Stomach (tissue), 9 donors: Measurements from ENCODE around the gene TNFSF9. TPM values are rescaled to one million over a fixed set of nuclear protein-coding genes. Genes with fewer than 3 reads are reported as not detected.

Source experiments
- DNase-seq, 2 donors: peaks; one replicate each; pipeline versions ENCODE4 v3.0.0 to v3.0.0-alpha.2; 2013 to 2019
- H3K27ac ChIP-seq, 5 donors: fragments of 200-600 bp in 4 of 5; sonication (generic) in 4 of 5; one replicate each; pipeline ENCODE4 v1.5.1; 2013 to 2019; ENCODE audit warnings: mild to moderate bottlenecking in 1 of 5, moderate library complexity in 1 of 5
- H3K27me3 ChIP-seq, 3 donors: fragments of 200-600 bp; sonication (generic); one replicate each; pipeline ENCODE4 v1.5.1; 2017 to 2019; ENCODE audit warnings: mixed run types in 1 of 3
- H3K36me3 ChIP-seq, 4 donors: fragments of 200-600 bp; sonication (generic); 1 replicate in 3 of 4; 2 replicates in 1 of 4; pipeline ENCODE4 v1.5.1; 2016 to 2019
- H3K4me1 ChIP-seq, 4 donors: fragments of 200-600 bp; sonication (generic); one replicate each; pipeline ENCODE4 v1.5.1; 2016 to 2019
- H3K4me3 ChIP-seq, 4 donors: fragments of 200-600 bp; sonication (generic) in 3 of 4; one replicate each; pipeline ENCODE4 v1.5.1; 2016 to 2019; ENCODE audit warnings: mild to moderate bottlenecking in 1 of 4
- H3K9me3 ChIP-seq, 4 donors: fragments of 200-600 bp; sonication (generic); one replicate each; pipeline ENCODE4 v1.5.1; 2016 to 2019
- EP300 ChIP-seq: sonication (generic); formaldehyde crosslinking; IDR thresholded peaks from one replicate; pipeline ENCODE4 v1.6.1; 2017; ENCODE audit warnings: antibody characterized with exemption
- POLR2A ChIP-seq, 4 donors: fragments of 450-650 bp; IDR thresholded peaks; one replicate each; pipeline ENCODE4 v1.6.1; 2016; ENCODE audit warnings: antibody characterized with exemption in 4 of 4, control low read depth in 2 of 4, mild to moderate bottlenecking in 1 of 4, moderate library complexity in 1 of 4
- POLR2AphosphoS5 ChIP-seq, 3 donors: sonication (generic); formaldehyde crosslinking; IDR thresholded peaks; one replicate each; pipeline ENCODE4 v1.6.1; 2016; ENCODE audit warnings: antibody characterized with exemption in 3 of 3
- WGBS, 5 donors: extraction: QIAGEN DNeasy Blood & Tissue Kit in 3 of 5; methylation state at CpG; one replicate each; pipeline versions ENCODE4 v1.1.5 to v1.1.7; 2013 to 2018; 5-methylcytosine and 5-hydroxymethylcytosine counted together
- intact Hi-C: fragments of 100-400 bp; cut with DNase I; formaldehyde crosslinking; loops from one replicate; pipeline ENCODE4 v1.15.1; 2023; ENCODE audit warnings: low total_unique reads
- polyA plus RNA-seq, 3 donors: library from polyadenylated mRNA; stranded (reverse); fragments of 200-250 nt; gene quantifications; one replicate each; pipeline ENCODE4 v1.2.3, GENCODE V29; 2013
- total RNA-seq, 5 donors: library from RNA; depleted of rRNA; stranded (reverse); fragments of >200 nt; gene quantifications; one replicate each; pipeline versions ENCODE4 v1.1.0 to v1.2.3, GENCODE V29; 2014 to 2016
- TF ChIP-seq, protein P1 (sequence below), 7 experiments: fragments of 450-650 bp in 4 of 7; fragments of 200-600 bp in 3 of 7; sonication (generic) in 3 of 7; IDR thresholded peaks; one replicate each; pipeline ENCODE4 v1.5.1; 2016 to 2019; ENCODE audit warnings: antibody characterized with exemption in 7 of 7, control low read depth in 2 of 7, mild to moderate bottlenecking in 1 of 7
- donor health status: healthy with polysubstance abuse.
- donor health status: Bipolar disorder and iron deficiency.
- donor health status: healthy.

The TNFSF9 gene
- total and polyA plus RNA-seq, 8 donors = 0.85 TPM; not detected in 7

DNA sequence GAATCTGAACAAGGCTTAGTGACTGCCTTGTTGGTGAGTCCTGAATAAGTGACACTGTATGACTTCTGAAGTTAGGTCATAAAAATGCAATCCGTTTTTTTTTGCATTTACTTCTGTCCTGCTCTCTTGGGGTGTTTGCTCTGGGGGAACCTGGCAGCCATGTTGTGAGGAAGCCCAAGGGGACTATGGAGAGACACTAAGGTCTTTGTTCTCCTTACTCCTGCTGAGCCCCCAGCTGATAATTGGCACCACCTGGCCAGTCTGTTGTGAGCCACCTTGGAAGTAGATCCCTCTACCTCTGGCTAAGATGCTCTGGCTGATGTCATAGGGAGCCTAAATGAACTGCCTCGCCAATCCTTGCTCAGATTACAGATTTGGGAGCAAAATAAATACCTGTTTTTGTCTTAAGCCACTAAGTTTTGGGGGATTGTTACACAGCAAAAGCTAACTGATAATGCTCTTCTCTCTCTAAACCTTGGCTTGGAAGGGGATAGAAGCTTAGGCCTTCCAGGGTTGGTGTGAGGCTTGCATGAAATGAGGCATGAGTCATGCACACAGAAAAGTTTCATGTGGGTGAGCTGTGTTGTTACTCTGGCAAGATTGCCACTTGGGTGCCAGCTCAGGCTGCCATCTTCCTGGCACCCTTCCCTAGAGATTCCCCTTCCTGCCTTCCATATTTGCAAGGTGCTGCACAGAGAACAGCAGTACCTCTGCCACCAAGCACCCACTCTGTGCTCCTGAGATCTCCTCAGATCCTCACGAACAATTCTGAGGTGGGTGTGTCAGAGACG lies 38.8 kb upstream of the TNFSF9 start:
- Histone ChIP-seq H3K9me3 (peaks cover 0 to 12% (median 9%) of the 10 kb centered on the region in 4 donors), H3K36me3 (no peaks in the 10 kb centered on the region), H3K4me1 (no peaks in the 10 kb centered on the region), H3K27me3 (peaks cover 0 to 8% (median 0%) of the 10 kb centered on the region in 3 donors), H3K27ac (no peak overlapping the region), H3K4me3 (no peak overlapping the region)
- 81 to 89% (median 82%) methylated on average over 4 of the region's 4 CpGs for WGBS, 5 donors
- DNase-seq = no peak
- intact Hi-C loops = no loop called here
- TF ChIP-seq EP300 (no peak), POLR2AphosphoS5 (IDR thresholded peaks at IDR 0.05) (no peak), POLR2A (IDR thresholded peaks at IDR 0.05) (no peak)
- TF ChIP-seq, protein P1, sequence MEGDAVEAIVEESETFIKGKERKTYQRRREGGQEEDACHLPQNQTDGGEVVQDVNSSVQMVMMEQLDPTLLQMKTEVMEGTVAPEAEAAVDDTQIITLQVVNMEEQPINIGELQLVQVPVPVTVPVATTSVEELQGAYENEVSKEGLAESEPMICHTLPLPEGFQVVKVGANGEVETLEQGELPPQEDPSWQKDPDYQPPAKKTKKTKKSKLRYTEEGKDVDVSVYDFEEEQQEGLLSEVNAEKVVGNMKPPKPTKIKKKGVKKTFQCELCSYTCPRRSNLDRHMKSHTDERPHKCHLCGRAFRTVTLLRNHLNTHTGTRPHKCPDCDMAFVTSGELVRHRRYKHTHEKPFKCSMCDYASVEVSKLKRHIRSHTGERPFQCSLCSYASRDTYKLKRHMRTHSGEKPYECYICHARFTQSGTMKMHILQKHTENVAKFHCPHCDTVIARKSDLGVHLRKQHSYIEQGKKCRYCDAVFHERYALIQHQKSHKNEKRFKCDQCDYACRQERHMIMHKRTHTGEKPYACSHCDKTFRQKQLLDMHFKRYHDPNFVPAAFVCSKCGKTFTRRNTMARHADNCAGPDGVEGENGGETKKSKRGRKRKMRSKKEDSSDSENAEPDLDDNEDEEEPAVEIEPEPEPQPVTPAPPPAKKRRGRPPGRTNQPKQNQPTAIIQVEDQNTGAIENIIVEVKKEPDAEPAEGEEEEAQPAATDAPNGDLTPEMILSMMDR (IDR thresholded peaks at IDR 0.05) = no peak

DNA sequence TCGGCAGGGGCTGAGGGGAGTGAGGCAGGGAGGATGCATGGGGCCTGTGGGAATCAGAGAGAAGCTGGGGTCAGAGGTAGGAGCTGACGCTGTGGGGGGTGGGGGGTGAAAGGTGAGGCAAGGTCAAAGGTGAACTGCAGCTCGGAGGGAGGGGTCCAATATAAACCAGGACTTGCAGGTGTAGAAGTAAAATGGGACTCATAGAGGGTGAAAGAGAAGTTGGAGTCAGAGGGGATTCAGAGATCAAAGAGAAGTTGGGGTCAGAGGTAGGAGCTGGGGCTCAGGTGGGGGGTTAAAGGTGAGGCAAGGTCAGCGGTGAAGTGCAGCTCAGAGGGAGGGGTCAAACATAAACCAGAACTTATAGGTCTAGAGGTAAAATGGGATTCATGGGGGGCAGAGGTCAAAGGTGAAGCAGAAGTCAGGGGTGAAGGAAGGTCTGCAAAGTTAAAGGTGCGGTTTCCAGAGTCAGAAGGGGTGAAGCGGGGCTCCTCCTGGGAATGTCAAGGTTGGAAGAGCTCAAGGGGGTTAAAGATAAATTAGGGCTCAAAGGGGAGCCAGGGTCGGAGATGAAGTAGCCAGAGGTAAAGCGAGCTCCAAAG lies 36.3 kb upstream of the TNFSF9 start:
- peaks cover 0 to 12% (median 9%) of the 10 kb centered on the region in 4 donors for H3K9me3 ChIP-seq
- no peaks in the 10 kb centered on the region for H3K36me3 ChIP-seq
- TF ChIP-seq POLR2A (IDR thresholded peaks at IDR 0.05) (no peak), POLR2AphosphoS5 (IDR thresholded peaks at IDR 0.05) (no peak), EP300 (no peak)
- TF ChIP-seq, protein P1 (IDR thresholded peaks at IDR 0.05) = no peak
- 73 to 78% (median 75%) methylated on average over 8 of the region's 8 CpGs for WGBS, 5 donors
- H3K27me3 ChIP-seq = peaks cover 0 to 16% (median 0%) of the 10 kb centered on the region in 3 donors
- no peaks in the 10 kb centered on the region for H3K4me1 ChIP-seq
- H3K27ac ChIP-seq = no peak overlapping the region
- intact Hi-C loops = no loop called here
- no peak overlapping the region for H3K4me3 ChIP-seq
- no peak for DNase-seq

DNA sequence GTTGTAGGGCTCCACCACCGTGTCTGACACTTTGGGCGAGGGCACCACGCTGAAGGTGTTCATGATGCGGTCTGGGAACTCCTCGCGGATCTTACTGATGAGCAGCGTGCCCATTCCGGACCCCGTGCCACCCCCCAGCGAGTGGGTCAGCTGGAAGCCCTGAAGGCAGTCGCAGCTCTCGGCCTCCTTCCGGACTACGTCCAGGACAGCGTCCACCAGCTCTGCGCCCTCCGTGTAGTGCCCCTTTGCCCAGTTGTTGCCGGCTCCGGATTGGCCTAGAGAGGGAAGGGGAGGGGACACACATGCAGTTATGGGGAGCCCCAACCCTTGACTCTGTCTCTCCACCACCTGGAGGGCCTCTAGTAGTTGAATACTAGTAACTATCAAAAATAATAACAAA lies 34.9 kb upstream of the TNFSF9 start:
- intact Hi-C loops = no loop called here
- WGBS, 5 donors = 89 to 97% (median 96%) methylated on average over 16 to 19 of the region's 19 CpGs

DNA sequence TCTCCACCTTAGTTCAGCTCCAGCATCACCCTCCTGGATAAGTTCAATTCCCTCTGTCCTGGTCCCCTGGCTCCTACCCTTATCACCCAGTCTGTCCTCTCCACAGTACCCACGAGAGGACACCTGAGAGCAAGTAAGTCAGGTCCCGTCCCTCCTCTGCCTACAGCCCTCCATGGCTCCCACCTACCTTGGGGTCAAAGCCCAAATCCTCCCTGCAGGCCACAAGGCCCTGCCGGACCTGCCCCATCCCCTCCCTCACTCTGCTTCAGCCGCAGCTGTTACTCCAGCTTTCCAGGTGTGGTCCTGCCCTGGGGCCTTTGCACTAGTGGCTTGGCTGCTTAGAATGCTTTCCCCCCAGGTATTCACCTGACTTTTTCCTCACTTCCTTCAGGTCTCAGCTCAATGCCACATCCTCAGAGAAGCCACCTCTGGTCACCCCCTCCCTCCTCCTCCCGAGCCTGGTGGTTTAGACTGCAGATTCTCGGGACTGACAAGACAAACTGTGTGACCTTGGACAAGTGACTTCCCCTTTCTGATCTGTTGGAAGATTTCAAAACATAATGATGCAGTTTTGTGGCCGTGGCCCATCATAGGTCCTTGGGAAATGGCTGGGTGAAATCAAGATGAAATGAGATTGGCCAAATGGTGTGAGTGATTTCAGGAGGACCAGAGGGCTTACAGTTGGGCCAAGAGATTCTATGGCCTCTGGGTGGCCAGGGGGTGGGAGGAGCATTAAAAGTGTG lies 32.4 kb upstream of the TNFSF9 start:
- H3K27me3 ChIP-seq = peaks cover 17 to 54% (median 27%) of the 10 kb centered on the region in 3 donors
- no peak for DNase-seq
- TF ChIP-seq POLR2A (IDR thresholded peaks at IDR 0.05) (no peak), POLR2AphosphoS5 (IDR thresholded peaks at IDR 0.05) (no peak), EP300 (no peak)
- TF ChIP-seq, protein P1 (IDR thresholded peaks at IDR 0.05) = no peak
- intact Hi-C loops = no loop called here
- no peaks in the 10 kb centered on the region for H3K36me3 ChIP-seq
- WGBS, 5 donors = 64 to 76% (median 66%) methylated on average over 7 of the region's 7 CpGs
- H3K9me3 ChIP-seq = no peaks in the 10 kb centered on the region
- H3K27ac ChIP-seq = no peak overlapping the region
- no peak overlapping the region for H3K4me3 ChIP-seq
- H3K4me1 ChIP-seq = peaks cover 9 to 13% (median 13%) of the 10 kb centered on the region in 4 donors

More for the DNA sequence above, 34.9 kb upstream of the TNFSF9 start:
- Histone ChIP-seq H3K27me3 (peaks cover 0 to 29% (median 3%) of the 10 kb centered on the region in 3 donors), H3K4me1 (no peaks in the 10 kb centered on the region), H3K27ac (no peak overlapping the region), H3K9me3 (peaks cover 0 to 12% (median 9%) of the 10 kb centered on the region in 4 donors), H3K36me3 (no peaks in the 10 kb centered on the region), H3K4me3 (no peak overlapping the region)
- DNase-seq = no peak
- TF ChIP-seq, protein P1 (IDR thresholded peaks at IDR 0.05) = no peak
- TF ChIP-seq POLR2AphosphoS5 (IDR thresholded peaks at IDR 0.05) (no peak), POLR2A (IDR thresholded peaks at IDR 0.05) (no peak), EP300 (no peak)
